ENCODE data around the gene TOMM6.

The TOMM6 gene

GRCh38 chr6:41790045-41790444, 2.6 kb downstream of the TOMM6 start:
- ChIA-PET CTCF (interaction anchor here (1.1 to 11.1 kb wide), 3 partner anchors 11 to 256 kb away, joined by 3 to 253 read pairs (median 3); partner anchors contain the start of gene TAF8), POLR2A (no interaction called here)
- TF ChIP-seq CTCF (IDR thresholded peaks at IDR 0.05; ENCODE audit: control extremely low read depth, extremely low read depth, low read depth, missing control alignments) = no peak
- no peak for DNase-seq (ENCODE audit: extremely low spot score)

GRCh38 chr6:41791305-41791704, 3.8 kb downstream of the TOMM6 start:
- TF ChIP-seq CTCF (IDR thresholded peaks at IDR 0.05; ENCODE audit: control extremely low read depth, extremely low read depth, low read depth, missing control alignments) = no peak
- no peak for DNase-seq (ENCODE audit: extremely low spot score)
- POLR2A ChIA-PET = interaction anchor here (0.6 kb wide), 1 partner anchor 26 kb away, joined by 3 read pairs; no protein-coding TSS in a partner anchor
- CTCF ChIA-PET = interaction anchor here (1.3 to 1.9 kb wide), 5 partner anchors 9 to 253 kb away, joined by 3 to 8 read pairs (median 6); partner anchors contain the start of genes BYSL and MED20

GRCh38 chr6:41791984-41792383, 4.5 kb downstream of the TOMM6 start:
- TF ChIP-seq CTCF (IDR thresholded peaks at IDR 0.05; ENCODE audit: control extremely low read depth, extremely low read depth, low read depth, missing control alignments) = no peak
- CTCF ChIA-PET = interaction anchor here (1.3 to 1.9 kb wide), 4 partner anchors 9 to 252 kb away, joined by 4 to 8 read pairs (median 6); partner anchors contain the start of genes BYSL and MED20
- POLR2A ChIA-PET = no interaction called here
- DNase-seq (ENCODE audit: extremely low spot score) = no peak

- POLR2A ChIA-PET = no interaction called here
- no peak for TF ChIP-seq CTCF (IDR thresholded peaks at IDR 0.05; ENCODE audit: control extremely low read depth, extremely low read depth, low read depth, missing control alignments)
- CTCF ChIA-PET = interaction anchor here (1.0 to 2.0 kb wide), 4 partner anchors 9 to 248 kb away, joined by 3 to 7 read pairs (median 4); partner anchors contain the start of genes MED20 and TOMM6
- DNase-seq (ENCODE audit: extremely low spot score) = no peak
Observed at GRCh38 chr6:41796474-41796873, 9.0 kb downstream of the TOMM6 start.

- DNase-seq (ENCODE audit: extremely low spot score) = no peak
- CTCF ChIA-PET = interaction anchor here (3.6 kb wide), 2 partner anchors 12 to 245 kb away, joined by 29 to 38 read pairs; partner anchors contain the start of gene TOMM6
- TF ChIP-seq CTCF (IDR thresholded peaks at IDR 0.05; ENCODE audit: control extremely low read depth, extremely low read depth, low read depth, missing control alignments) = no peak
- POLR2A ChIA-PET = no interaction called here
Observed at GRCh38 chr6:41798901-41799558, 11.5 kb downstream of the TOMM6 start.

GRCh38 chr6:41799559-41799911, 12.0 kb downstream of the TOMM6 start:
- no peak for TF ChIP-seq CTCF (IDR thresholded peaks at IDR 0.05; ENCODE audit: control extremely low read depth, extremely low read depth, low read depth, missing control alignments)
- POLR2A ChIA-PET = no interaction called here
- CTCF ChIA-PET = interaction anchor here (2.2 to 3.6 kb wide), 3 partner anchors 8 to 245 kb away, joined by 8 to 38 read pairs (median 29); partner anchors contain the start of gene TOMM6
- DNase-seq (ENCODE audit: extremely low spot score) = no peak
